HepG2 (cell line): Measurements from ENCODE around the gene PSMD1. TPM values are rescaled to one million over a fixed set of nuclear protein-coding genes. Genes with fewer than 3 reads are reported as not detected.

Experiments used
- ARID2 ChIP-seq: sonication (generic); formaldehyde crosslinking; IDR thresholded peaks from 2 replicates; pipeline ENCODE4 v1.8.1; 2022; ENCODE audit warnings: mild to moderate bottlenecking, missing genetic modification reagents, borderline replicate concordance
- BORCS8-MEF2B ChIP-seq: sonication (generic); formaldehyde crosslinking; IDR thresholded peaks from 2 replicates; pipeline ENCODE4 v1.8.0; 2022; ENCODE audit warnings: mild to moderate bottlenecking, missing genetic modification reagents
- CEBPB ChIP-seq: IDR thresholded peaks from 2 replicates; pipeline ENCODE4 v1.6.1; 2011; ENCODE audit warnings: low read depth, low read length, improper control_type of control experiment, borderline replicate concordance
- ERF ChIP-seq: IDR thresholded peaks from 2 replicates; pipeline ENCODE4 v1.6.1; 2018; ENCODE audit warnings: missing biosample characterization, missing genetic modification reagents
- FLYWCH1 ChIP-seq: sonication (generic); formaldehyde crosslinking; IDR thresholded peaks from 2 replicates; pipeline ENCODE4 v1.8.1; 2023; ENCODE audit warnings: mild to moderate bottlenecking, missing genetic modification reagents
- HNF4G ChIP-seq, 2 experiments: sonication (generic) in 1 of 2; formaldehyde crosslinking in 1 of 2; IDR thresholded peaks; 2 replicates each; pipeline versions ENCODE4 v1.4.0 to v1.6.1; 2011 to 2020; ENCODE audit warnings: borderline replicate concordance in 2 of 2, low read depth in 2 of 2, mild to moderate bottlenecking in 2 of 2, low read length in 1 of 2, missing genetic modification reagents in 1 of 2, moderate library complexity in 1 of 2
- KAT8 ChIP-seq: IDR thresholded peaks from 2 replicates; pipeline ENCODE4 v1.6.1; 2016; ENCODE audit warnings: missing genetic modification reagents, missing compliant biosample characterization
- KDM5A ChIP-seq: fragments of 200-600 bp; sonication (generic); IDR thresholded peaks from 2 replicates; pipeline ENCODE4 v1.7.0; 2018; ENCODE audit warnings: antibody characterized with exemption, mild to moderate bottlenecking, low read length, borderline replicate concordance
- MED1 ChIP-seq: sonication (generic); formaldehyde crosslinking; IDR thresholded peaks from 2 replicates; pipeline ENCODE4 v1.4.0; 2020; ENCODE audit warnings: missing genetic modification reagents
- POLR2AphosphoS2 ChIP-seq: IDR thresholded peaks from 2 replicates; pipeline ENCODE4 v1.6.1; 2011; ENCODE audit warnings: low read depth, low read length, improper control_type of control experiment
- PRPF4 ChIP-seq: fragments of 200-400 bp; formaldehyde crosslinking; IDR thresholded peaks from 2 replicates; pipeline ENCODE4 v1.6.1; 2016; ENCODE audit warnings: low read length, low read depth; ENCODE audit not compliant: poor library complexity, severe bottlenecking
- SP5 ChIP-seq: IDR thresholded peaks from 2 replicates; pipeline ENCODE4 v1.6.1; 2016; ENCODE audit warnings: low read depth, borderline replicate concordance
- ZNF383 ChIP-seq: sonication (generic); formaldehyde crosslinking; IDR thresholded peaks from 2 replicates; pipeline ENCODE4 v1.4.0; 2020; ENCODE audit warnings: missing genetic modification reagents, mild to moderate bottlenecking, borderline replicate concordance
- ZNF644 ChIP-seq: IDR thresholded peaks from 2 replicates; pipeline ENCODE4 v1.6.1; 2016; ENCODE audit warnings: low read depth
- polyA plus RNA-seq, 8 experiments: library from polyadenylated mRNA; depleted of rRNA in 3 of 8; stranded (reverse) in 7 of 8; unstranded in 1 of 8; fragments of >200 nt; fragmentation: Illumina TruSeq in 4 of 8; extraction: Trizol in 4 of 8; gene quantifications; 2 replicates each; pipeline versions ENCODE4 v1.2.1 to v1.2.3, GENCODE V29; 2011 to 2016; ENCODE audit warnings: low read depth in 4 of 8, missing spikeins in 1 of 8, mixed read lengths in 1 of 8; ENCODE audit not compliant: insufficient read depth in 1 of 8
- total RNA-seq, 5 experiments: library from RNA; depleted of rRNA; stranded (reverse); fragments of >200 nt; fragmentation: Illumina TruSeq; extraction: Trizol; gene quantifications; 2 replicates each; pipeline ENCODE4 v1.2.3, GENCODE V29; 2016; ENCODE audit warnings: low read depth in 1 of 5
- TF ChIP-seq, protein P1 (sequence below): sonication (generic); formaldehyde crosslinking; IDR thresholded peaks from one replicate; pipeline ENCODE4 v1.5.1; 2020; ENCODE audit warnings: mild to moderate bottlenecking, missing genetic modification reagents; ENCODE audit errors: not compliant biosample characterization
- TF ChIP-seq, protein P2 (sequence below): conservative IDR thresholded peaks from 2 replicates; pipeline ENCODE4 v1.6.1; 2018; ENCODE audit warnings: missing genetic modification reagents
- TF ChIP-seq, protein P3 (sequence below): sonication (generic); formaldehyde crosslinking; IDR thresholded peaks from 2 replicates; pipeline ENCODE4 v1.4.0; 2020; ENCODE audit warnings: missing genetic modification reagents
- TF ChIP-seq, protein P4 (sequence below): sonication (generic); formaldehyde crosslinking; IDR thresholded peaks from 2 replicates; pipeline ENCODE4 v1.8.0; 2022; ENCODE audit warnings: mild to moderate bottlenecking, missing genetic modification reagents

The PSMD1 gene
- total and polyA plus RNA-seq, 2 of the 13 experiments (the other 11 are each of a cell fraction or from before 2014, with no cell fraction given): 136 to 191 TPM

DNA sequence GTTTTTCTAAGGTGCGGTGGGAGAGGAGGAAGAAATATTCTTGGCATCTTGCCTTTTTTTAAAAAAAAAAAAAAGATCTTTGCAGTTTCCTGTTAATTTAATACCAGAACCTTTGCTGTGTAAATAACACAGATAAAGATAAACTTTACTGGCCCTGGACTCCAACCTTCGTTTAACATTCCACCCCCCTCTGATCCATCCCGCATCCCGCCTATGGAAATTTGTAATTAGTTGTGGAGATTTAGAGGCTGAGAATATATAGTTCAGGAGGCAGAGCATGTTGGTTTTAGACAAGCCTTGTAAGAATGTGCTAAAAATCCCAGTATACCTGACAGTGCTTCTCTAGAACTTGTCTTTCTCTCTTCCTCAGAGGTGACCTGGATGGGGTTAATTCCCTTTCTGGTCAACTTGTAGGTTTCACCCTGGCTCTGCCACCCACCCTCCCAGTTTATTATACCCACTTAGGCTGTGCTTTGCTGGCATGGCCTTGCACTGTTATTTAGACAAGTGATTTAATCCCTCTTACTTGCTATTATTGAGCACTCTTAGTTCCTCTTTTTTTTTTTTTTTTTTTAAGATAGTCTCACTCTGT, 22.3 kb upstream of the PSMD1 start (continued):
- TF ChIP-seq, protein P1, sequence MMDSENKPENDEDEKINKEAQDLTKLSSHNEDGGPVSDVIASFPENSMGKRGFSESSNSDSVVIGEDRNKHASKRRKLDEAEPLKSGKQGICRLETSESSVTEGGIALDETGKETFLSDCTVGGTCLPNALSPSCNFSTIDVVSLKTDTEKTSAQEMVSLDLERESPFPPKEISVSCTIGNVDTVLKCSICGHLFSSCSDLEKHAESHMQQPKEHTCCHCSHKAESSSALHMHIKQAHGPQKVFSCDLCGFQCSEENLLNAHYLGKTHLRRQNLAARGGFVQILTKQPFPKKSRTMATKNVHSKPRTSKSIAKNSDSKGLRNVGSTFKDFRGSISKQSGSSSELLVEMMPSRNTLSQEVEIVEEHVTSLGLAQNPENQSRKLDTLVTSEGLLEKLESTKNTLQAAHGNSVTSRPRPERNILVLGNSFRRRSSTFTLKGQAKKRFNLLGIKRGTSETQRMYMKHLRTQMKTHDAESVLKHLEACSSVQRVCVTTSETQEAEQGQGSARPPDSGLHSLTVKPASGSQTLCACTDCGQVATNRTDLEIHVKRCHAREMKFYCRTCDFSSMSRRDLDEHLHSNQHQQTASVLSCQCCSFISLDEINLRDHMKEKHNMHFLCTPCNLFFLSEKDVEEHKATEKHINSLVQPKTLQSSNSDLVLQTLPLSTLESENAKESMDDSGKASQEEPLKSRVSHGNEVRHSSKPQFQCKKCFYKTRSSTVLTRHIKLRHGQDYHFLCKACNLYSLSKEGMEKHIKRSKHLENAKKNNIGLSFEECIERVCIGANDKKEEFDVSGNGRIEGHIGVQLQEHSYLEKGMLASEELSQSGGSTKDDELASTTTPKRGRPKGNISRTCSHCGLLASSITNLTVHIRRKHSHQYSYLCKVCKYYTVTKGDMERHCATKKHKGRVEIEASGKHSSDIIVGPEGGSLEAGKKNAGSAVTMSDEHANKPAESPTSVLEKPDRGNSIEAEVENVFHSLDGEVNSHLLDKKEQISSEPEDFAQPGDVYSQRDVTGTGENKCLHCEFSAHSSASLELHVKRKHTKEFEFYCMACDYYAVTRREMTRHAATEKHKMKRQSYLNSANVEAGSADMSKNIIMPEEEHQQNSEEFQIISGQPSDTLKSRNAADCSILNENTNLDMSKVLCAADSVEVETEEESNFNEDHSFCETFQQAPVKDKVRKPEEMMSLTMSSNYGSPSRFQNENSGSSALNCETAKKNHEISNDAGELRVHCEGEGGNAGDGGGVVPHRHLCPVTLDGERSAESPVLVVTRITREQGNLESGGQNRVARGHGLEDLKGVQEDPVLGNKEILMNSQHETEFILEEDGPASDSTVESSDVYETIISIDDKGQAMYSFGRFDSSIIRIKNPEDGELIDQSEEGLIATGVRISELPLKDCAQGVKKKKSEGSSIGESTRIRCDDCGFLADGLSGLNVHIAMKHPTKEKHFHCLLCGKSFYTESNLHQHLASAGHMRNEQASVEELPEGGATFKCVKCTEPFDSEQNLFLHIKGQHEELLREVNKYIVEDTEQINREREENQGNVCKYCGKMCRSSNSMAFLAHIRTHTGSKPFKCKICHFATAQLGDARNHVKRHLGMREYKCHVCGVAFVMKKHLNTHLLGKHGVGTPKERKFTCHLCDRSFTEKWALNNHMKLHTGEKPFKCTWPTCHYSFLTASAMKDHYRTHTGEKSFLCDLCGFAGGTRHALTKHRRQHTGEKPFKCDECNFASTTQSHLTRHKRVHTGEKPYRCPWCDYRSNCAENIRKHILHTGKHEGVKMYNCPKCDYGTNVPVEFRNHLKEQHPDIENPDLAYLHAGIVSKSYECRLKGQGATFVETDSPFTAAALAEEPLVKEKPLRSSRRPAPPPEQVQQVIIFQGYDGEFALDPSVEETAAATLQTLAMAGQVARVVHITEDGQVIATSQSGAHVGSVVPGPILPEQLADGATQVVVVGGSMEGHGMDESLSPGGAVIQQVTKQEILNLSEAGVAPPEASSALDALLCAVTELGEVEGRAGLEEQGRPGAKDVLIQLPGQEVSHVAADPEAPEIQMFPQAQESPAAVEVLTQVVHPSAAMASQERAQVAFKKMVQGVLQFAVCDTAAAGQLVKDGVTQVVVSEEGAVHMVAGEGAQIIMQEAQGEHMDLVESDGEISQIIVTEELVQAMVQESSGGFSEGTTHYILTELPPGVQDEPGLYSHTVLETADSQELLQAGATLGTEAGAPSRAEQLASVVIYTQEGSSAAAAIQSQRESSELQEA (CRISPR knock-in tag): no peak
- TF ChIP-seq HNF4G (IDR thresholded peaks at IDR 0.05; ENCODE audit: borderline replicate concordance, low read depth, low read length) (peak; percentile 87), HNF4G (CRISPR knock-in tag; IDR thresholded peaks at IDR 0.05; ENCODE audit: borderline replicate concordance, low read depth) (peak; percentile 20; the same call in 1 of the 2 replicates), PRPF4 (no peak), KAT8 (CRISPR knock-in tag) (no peak), MED1 (CRISPR knock-in tag) (peak; percentile 47; the same call in 1 of the 2 replicates), BORCS8-MEF2B (CRISPR knock-in tag) (no peak), CEBPB (no peak), ARID2 (no peak), POLR2AphosphoS2 (no peak), ZNF383 (CRISPR knock-in tag) (no peak), ERF (CRISPR knock-in tag) (no peak), SP5 (CRISPR knock-in tag) (0 out of 2 replicates have a peak, but pooled peaks have one; percentile 15), FLYWCH1 (CRISPR knock-in tag) (no peak), ZNF644 (no peak), KDM5A (no peak)
- TF ChIP-seq, protein P2, sequence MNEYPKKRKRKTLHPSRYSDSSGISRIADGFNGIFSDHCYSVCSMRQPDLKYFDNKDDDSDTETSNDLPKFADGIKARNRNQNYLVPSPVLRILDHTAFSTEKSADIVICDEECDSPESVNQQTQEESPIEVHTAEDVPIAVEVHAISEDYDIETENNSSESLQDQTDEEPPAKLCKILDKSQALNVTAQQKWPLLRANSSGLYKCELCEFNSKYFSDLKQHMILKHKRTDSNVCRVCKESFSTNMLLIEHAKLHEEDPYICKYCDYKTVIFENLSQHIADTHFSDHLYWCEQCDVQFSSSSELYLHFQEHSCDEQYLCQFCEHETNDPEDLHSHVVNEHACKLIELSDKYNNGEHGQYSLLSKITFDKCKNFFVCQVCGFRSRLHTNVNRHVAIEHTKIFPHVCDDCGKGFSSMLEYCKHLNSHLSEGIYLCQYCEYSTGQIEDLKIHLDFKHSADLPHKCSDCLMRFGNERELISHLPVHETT (CRISPR knock-in tag): no peak
- TF ChIP-seq, protein P3, sequence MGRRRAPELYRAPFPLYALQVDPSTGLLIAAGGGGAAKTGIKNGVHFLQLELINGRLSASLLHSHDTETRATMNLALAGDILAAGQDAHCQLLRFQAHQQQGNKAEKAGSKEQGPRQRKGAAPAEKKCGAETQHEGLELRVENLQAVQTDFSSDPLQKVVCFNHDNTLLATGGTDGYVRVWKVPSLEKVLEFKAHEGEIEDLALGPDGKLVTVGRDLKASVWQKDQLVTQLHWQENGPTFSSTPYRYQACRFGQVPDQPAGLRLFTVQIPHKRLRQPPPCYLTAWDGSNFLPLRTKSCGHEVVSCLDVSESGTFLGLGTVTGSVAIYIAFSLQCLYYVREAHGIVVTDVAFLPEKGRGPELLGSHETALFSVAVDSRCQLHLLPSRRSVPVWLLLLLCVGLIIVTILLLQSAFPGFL (CRISPR knock-in tag): no peak
- TF ChIP-seq, protein P4, sequence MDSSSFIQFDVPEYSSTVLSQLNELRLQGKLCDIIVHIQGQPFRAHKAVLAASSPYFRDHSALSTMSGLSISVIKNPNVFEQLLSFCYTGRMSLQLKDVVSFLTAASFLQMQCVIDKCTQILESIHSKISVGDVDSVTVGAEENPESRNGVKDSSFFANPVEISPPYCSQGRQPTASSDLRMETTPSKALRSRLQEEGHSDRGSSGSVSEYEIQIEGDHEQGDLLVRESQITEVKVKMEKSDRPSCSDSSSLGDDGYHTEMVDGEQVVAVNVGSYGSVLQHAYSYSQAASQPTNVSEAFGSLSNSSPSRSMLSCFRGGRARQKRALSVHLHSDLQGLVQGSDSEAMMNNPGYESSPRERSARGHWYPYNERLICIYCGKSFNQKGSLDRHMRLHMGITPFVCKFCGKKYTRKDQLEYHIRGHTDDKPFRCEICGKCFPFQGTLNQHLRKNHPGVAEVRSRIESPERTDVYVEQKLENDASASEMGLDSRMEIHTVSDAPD (CRISPR knock-in tag): no peak
